H9 (cell line): Measurements from ENCODE around the gene FAM149B1. TPM values are rescaled to one million over a fixed set of nuclear protein-coding genes. Genes with fewer than 3 reads are reported as not detected.

Experiments
- DNase-seq: peaks from one replicate; pipeline ENCODE4 v3.0.0-alpha.2; 2017
- H2AFZ ChIP-seq: one replicate; pipeline ENCODE4 v1.6.1; 2013; ENCODE audit warnings: mild to moderate bottlenecking, low read length, control low read depth, moderate library complexity
- H2AK5ac ChIP-seq: 2 replicates; pipeline ENCODE4 v1.6.1; 2013; ENCODE audit warnings: low read length, control low read depth, mixed read lengths; ENCODE audit not compliant: insufficient read length
- H2BK120ac ChIP-seq: one replicate; pipeline ENCODE4 v1.6.1; 2013; ENCODE audit warnings: low read depth, mild to moderate bottlenecking, low read length, control low read depth, inconsistent platforms; ENCODE audit not compliant: poor library complexity, severe bottlenecking
- H2BK12ac ChIP-seq: 2 replicates; pipeline ENCODE4 v1.6.1; 2013; ENCODE audit warnings: low read length, control low read depth, mixed read lengths, low read depth; ENCODE audit not compliant: insufficient read length
- H2BK15ac ChIP-seq: 2 replicates; pipeline ENCODE4 v1.6.1; 2013; ENCODE audit warnings: low read depth, low read length, control low read depth
- H2BK20ac ChIP-seq: one replicate; pipeline ENCODE4 v1.6.1; 2013; ENCODE audit warnings: low read depth, mild to moderate bottlenecking, low read length, control low read depth, inconsistent platforms; ENCODE audit not compliant: poor library complexity, severe bottlenecking
- H2BK5ac ChIP-seq: 2 replicates; pipeline ENCODE4 v1.6.1; 2013; ENCODE audit warnings: low read length, control low read depth, mixed read lengths; ENCODE audit not compliant: insufficient read length
- H3K14ac ChIP-seq: 2 replicates; pipeline ENCODE4 v1.6.1; 2013; ENCODE audit warnings: low read length, control low read depth; ENCODE audit not compliant: insufficient read depth
- H3K18ac ChIP-seq: 2 replicates; pipeline ENCODE4 v1.6.1; 2013; ENCODE audit warnings: low read depth, mild to moderate bottlenecking, mixed read lengths, low read length, control low read depth; ENCODE audit not compliant: insufficient read length
- H3K23ac ChIP-seq: 2 replicates; pipeline ENCODE4 v1.6.1; 2013; ENCODE audit warnings: low read length, control low read depth, mixed read lengths, low read depth; ENCODE audit not compliant: insufficient read length
- H3K23me2 ChIP-seq: 2 replicates; pipeline ENCODE4 v1.6.1; 2013; ENCODE audit warnings: low read depth, mild to moderate bottlenecking, mixed read lengths, low read length, control low read depth; ENCODE audit not compliant: insufficient read length, poor library complexity, severe bottlenecking
- H3K27ac ChIP-seq: 2 replicates; pipeline ENCODE4 v1.5.1; 2013; ENCODE audit warnings: low read length, control low read depth, mixed read lengths, low read depth; ENCODE audit not compliant: insufficient read length
- H3K27me3 ChIP-seq: 2 replicates; pipeline ENCODE4 v1.6.1; 2013; ENCODE audit warnings: low read length, control low read depth, inconsistent platforms; ENCODE audit not compliant: insufficient read depth
- H3K4ac ChIP-seq: 2 replicates; pipeline ENCODE4 v1.6.1; 2013; ENCODE audit warnings: low read depth, mild to moderate bottlenecking, control low read depth, inconsistent platforms, low read length, moderate library complexity
- H3K4me1 ChIP-seq: 2 replicates; pipeline ENCODE4 v1.6.1; 2013; ENCODE audit warnings: low read length, control low read depth, inconsistent platforms; ENCODE audit not compliant: insufficient read depth
- H3K4me2 ChIP-seq: 2 replicates; pipeline ENCODE4 v1.6.1; 2013; ENCODE audit warnings: low read length, control low read depth, mixed read lengths; ENCODE audit not compliant: insufficient read length, insufficient read depth
- H3K56ac ChIP-seq: 2 replicates; pipeline ENCODE4 v1.6.1; 2013; ENCODE audit warnings: low read depth, mild to moderate bottlenecking, mixed read lengths, low read length, control low read depth; ENCODE audit not compliant: insufficient read length
- H3K79me1 ChIP-seq: 2 replicates; pipeline ENCODE4 v1.6.1; 2013; ENCODE audit warnings: low read depth, mild to moderate bottlenecking, moderate library complexity, low read length, control low read depth, inconsistent platforms; ENCODE audit not compliant: insufficient read depth, poor library complexity, severe bottlenecking
- H3K79me2 ChIP-seq: 2 replicates; pipeline ENCODE4 v1.6.1; 2013; ENCODE audit warnings: low read length, control low read depth, inconsistent platforms; ENCODE audit not compliant: insufficient read depth
- H3K9ac ChIP-seq: 2 replicates; pipeline ENCODE4 v1.6.1; 2013; ENCODE audit warnings: low read length, control low read depth, mixed read lengths; ENCODE audit not compliant: insufficient read length; ENCODE audit errors: extremely low read depth
- H3K9me3 ChIP-seq: one replicate; pipeline ENCODE4 v1.6.1; 2013; ENCODE audit warnings: low read depth, low read length, inconsistent platforms; ENCODE audit not compliant: control insufficient read depth
- H3T11ph ChIP-seq: one replicate; pipeline ENCODE4 v1.6.1; 2013; ENCODE audit warnings: mild to moderate bottlenecking, low read length, control low read depth, inconsistent platforms
- H4K20me1 ChIP-seq: one replicate; pipeline ENCODE4 v1.6.1; 2013; ENCODE audit not compliant: control insufficient read depth, insufficient read length, insufficient read depth
- H4K5ac ChIP-seq: 2 replicates; pipeline ENCODE4 v1.6.1; 2013; ENCODE audit warnings: low read depth, mild to moderate bottlenecking, mixed read lengths, low read length, control low read depth; ENCODE audit not compliant: insufficient read length
- H4K8ac ChIP-seq: replicated peaks from 2 replicates; pipeline ENCODE4 v1.6.1; 2013; ENCODE audit warnings: low read length, control low read depth, mixed read lengths, low read depth; ENCODE audit not compliant: insufficient read length
- H4K91ac ChIP-seq: 2 replicates; pipeline ENCODE4 v1.6.1; 2013; ENCODE audit warnings: low read depth, mild to moderate bottlenecking, moderate library complexity, mixed read lengths, low read length, control low read depth; ENCODE audit not compliant: insufficient read length
- H3K27ac Mint-ChIP-seq, 3 experiments: 2 replicates in 2 of 3; 3 replicates in 1 of 3; pipeline ENCODE4 v1.8.0; 2020 to 2021; ENCODE audit warnings: mixed read lengths in 3 of 3, mild to moderate bottlenecking in 1 of 3, moderate library complexity in 1 of 3
- H3K27me3 Mint-ChIP-seq: 2 replicates; pipeline ENCODE4 v1.8.0; 2021; ENCODE audit warnings: low read depth, mild to moderate bottlenecking, moderate library complexity, mixed read lengths
- H3K36me3 Mint-ChIP-seq, 3 experiments: 2 replicates in 2 of 3; 3 replicates in 1 of 3; pipeline ENCODE4 v1.8.0; 2020 to 2021; ENCODE audit warnings: low read depth in 3 of 3, mixed read lengths in 3 of 3; ENCODE audit not compliant: insufficient read depth in 1 of 3
- H3K4me1 Mint-ChIP-seq, 2 experiments: 2 replicates each; pipeline ENCODE4 v1.8.0; 2020; ENCODE audit warnings: mixed read lengths in 2 of 2
- H3K4me3 Mint-ChIP-seq, 2 experiments: 2 replicates in 1 of 2; 3 replicates in 1 of 2; pipeline ENCODE4 v1.8.0; 2020 to 2021; ENCODE audit warnings: mild to moderate bottlenecking in 2 of 2, mixed read lengths in 2 of 2, moderate library complexity in 1 of 2
- H3K9me3 Mint-ChIP-seq, 2 experiments: 2 replicates in 1 of 2; 3 replicates in 1 of 2; pipeline ENCODE4 v1.8.0; 2020; ENCODE audit warnings: mild to moderate bottlenecking in 2 of 2, mixed read lengths in 2 of 2, moderate library complexity in 1 of 2
- WGBS: extraction: QIAGEN DNeasy Blood & Tissue Kit; methylation state at CpG from one replicate; pipeline ENCODE4 v1.1.7; 2013; ENCODE audit warnings: missing lambda C conversion rate, low lambda C conversion rate, mixed read lengths; ENCODE audit not compliant: insufficient read length; ENCODE audit errors: extremely low coverage; 5-methylcytosine and 5-hydroxymethylcytosine counted together
- total RNA-seq: library from RNA; stranded (reverse); gene quantifications from 2 replicates; pipeline ENCODE4 v1.2.1, GENCODE V29; 2021
- TF ChIP-seq, protein P1 (sequence below): fragments of 200-600 bp; sonication (generic); conservative IDR thresholded peaks from 3 replicates; pipeline ENCODE4 v1.8.0; 2021; ENCODE audit warnings: antibody characterized with exemption, mild to moderate bottlenecking

FAM149B1 gene
- total RNA-seq, 1 experiment from 2014 or later, result 17.9 TPM

DNA sequence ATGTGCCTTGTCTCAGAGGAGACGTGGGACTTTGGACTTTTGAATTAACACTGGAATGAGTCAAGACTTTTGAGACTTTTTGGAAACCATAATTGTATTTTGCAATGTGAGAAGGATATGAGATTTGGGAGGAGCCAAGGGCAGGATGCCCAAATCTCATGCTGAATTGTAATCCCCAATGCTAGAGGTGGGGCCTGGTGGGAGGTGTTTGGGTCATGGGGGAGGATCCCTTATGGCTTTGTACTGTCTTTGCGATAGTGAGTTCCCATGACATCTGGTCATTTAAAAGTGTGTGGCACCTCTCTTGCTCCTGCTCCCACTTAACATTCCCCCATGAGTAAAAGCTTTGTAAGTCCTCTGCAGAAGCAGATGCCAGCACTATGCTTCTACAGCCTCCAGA, 40.0 kb downstream of the FAM149B1 start:
- Histone ChIP-seq H3K9ac (no peak overlapping the region), H4K20me1 (no peaks in the 10 kb centered on the region), H3K14ac (no peak overlapping the region), H3K23ac (no peak overlapping the region), H2BK120ac (no peak overlapping the region), H4K8ac (no peak overlapping the region), H3K27me3 (no peaks in the 10 kb centered on the region), H3K79me2 (no peaks in the 10 kb centered on the region), H2BK20ac (no peak overlapping the region), H3K4ac (no peak overlapping the region), H2AK5ac (no peak overlapping the region), H3K56ac (no peak overlapping the region), H4K91ac (no peak overlapping the region), H2BK12ac (no peak overlapping the region), H3K18ac (no peak overlapping the region), H3T11ph (no peak overlapping the region), H4K5ac (no peak overlapping the region), H3K9me3 (peaks cover 17% of the 10 kb centered on the region), H3K4me2 (no peak overlapping the region), H2AFZ (no peak overlapping the region), H2BK15ac (no peak overlapping the region), H3K27ac (no peak overlapping the region), H3K79me1 (no peaks in the 10 kb centered on the region), H2BK5ac (no peak overlapping the region), H3K4me1 (no peaks in the 10 kb centered on the region), H3K23me2 (no peaks in the 10 kb centered on the region)
- H3K9me3 Mint-ChIP-seq, result peaks cover 27 to 32% of the 10 kb centered on the region in 2 experiments
- H3K4me3 Mint-ChIP-seq, result no peak overlapping the region
- no CpG with 5 or more reads among the region's 2 CpGs for WGBS
- H3K4me1 Mint-ChIP-seq, result no peaks in the 10 kb centered on the region
- H3K27me3 Mint-ChIP-seq, result no peaks in the 10 kb centered on the region; the same call in 1 of the 2 replicates
- no peak for DNase-seq
- TF ChIP-seq, protein P1, sequence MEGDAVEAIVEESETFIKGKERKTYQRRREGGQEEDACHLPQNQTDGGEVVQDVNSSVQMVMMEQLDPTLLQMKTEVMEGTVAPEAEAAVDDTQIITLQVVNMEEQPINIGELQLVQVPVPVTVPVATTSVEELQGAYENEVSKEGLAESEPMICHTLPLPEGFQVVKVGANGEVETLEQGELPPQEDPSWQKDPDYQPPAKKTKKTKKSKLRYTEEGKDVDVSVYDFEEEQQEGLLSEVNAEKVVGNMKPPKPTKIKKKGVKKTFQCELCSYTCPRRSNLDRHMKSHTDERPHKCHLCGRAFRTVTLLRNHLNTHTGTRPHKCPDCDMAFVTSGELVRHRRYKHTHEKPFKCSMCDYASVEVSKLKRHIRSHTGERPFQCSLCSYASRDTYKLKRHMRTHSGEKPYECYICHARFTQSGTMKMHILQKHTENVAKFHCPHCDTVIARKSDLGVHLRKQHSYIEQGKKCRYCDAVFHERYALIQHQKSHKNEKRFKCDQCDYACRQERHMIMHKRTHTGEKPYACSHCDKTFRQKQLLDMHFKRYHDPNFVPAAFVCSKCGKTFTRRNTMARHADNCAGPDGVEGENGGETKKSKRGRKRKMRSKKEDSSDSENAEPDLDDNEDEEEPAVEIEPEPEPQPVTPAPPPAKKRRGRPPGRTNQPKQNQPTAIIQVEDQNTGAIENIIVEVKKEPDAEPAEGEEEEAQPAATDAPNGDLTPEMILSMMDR, result no peak
- H3K36me3 Mint-ChIP-seq, result peaks cover 22 to 46% (median 41%) of the 10 kb centered on the region in 3 experiments
- H3K27ac Mint-ChIP-seq, result no peak overlapping the region
